ENCODE data around the gene POGZ. TPM values are rescaled to one million over a fixed set of nuclear protein-coding genes. Genes with fewer than 3 reads are reported as not detected.
"Not testable (repeated sequence)": the region's sequence is repeated elsewhere in the genome, so short reads cannot be mapped to it uniquely, and the experiment has no call there.

POGZ gene
- total RNA-seq, 1 donor from 2014 or later = 37.3 TPM

DNA sequence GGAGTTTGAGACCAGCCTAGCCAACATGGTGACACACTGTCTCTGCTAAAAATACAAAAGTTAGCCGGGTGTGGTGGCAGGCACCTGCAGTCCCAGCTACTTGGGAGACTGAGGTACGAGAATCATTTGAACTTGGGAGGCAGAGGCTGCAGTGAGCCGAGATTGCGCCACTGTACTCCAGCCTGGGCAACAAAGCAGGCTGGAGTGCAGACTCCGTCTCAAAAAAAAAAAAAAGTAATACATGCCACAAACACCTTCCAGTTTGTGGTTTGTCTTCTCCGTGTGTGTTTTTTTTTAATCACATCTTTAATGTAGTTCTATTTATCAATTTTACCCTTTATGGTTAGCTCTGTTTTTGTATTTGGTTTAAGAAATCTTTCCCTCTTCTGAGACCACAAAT, 22.3 kb downstream of the POGZ start:
- H3K27ac ChIP-seq (replicated peaks) = no peak overlapping the region
- H3K4me1 ChIP-seq = peaks cover 65% of the 10 kb centered on the region
- H3K9me3 ChIP-seq (replicated peaks) = no peaks in the 10 kb centered on the region
- no peaks in the 10 kb centered on the region for H3K27me3 ChIP-seq (ENCODE audit: low read depth)
- H3K36me3 ChIP-seq = peaks cover 10% of the 10 kb centered on the region
- no peak for TF ChIP-seq CTCF (IDR thresholded peaks at IDR 0.05; ENCODE audit: borderline replicate concordance)
- no peak for DNase-seq
- no peak overlapping the region for H3K4me3 ChIP-seq
- intact Hi-C loops (cut with micrococcal nuclease) = no loop called here

GRCh38 chr1:151435174-151435573, 24.1 kb downstream of the POGZ start:
- TF ChIP-seq CTCF (IDR thresholded peaks at IDR 0.05; ENCODE audit: borderline replicate concordance) = no peak
- no peaks in the 10 kb centered on the region for H3K27me3 ChIP-seq (ENCODE audit: low read depth)
- H3K36me3 ChIP-seq = peaks cover 5% of the 10 kb centered on the region
- no peak overlapping the region for H3K4me3 ChIP-seq
- H3K4me1 ChIP-seq = peaks cover 49% of the 10 kb centered on the region
- intact Hi-C loops (cut with micrococcal nuclease) = no loop called here
- no peaks in the 10 kb centered on the region for H3K9me3 ChIP-seq (replicated peaks)
- no peak overlapping the region for H3K27ac ChIP-seq (replicated peaks)
- no peak for DNase-seq

- Histone ChIP-seq H3K36me3 (peaks cover 19% of the 10 kb centered on the region), H3K4me1 (peaks cover 37% of the 10 kb centered on the region)
- DNase-seq; H3K4me3 ChIP-seq; intact Hi-C loops (cut with micrococcal nuclease); H3K27me3 ChIP-seq (ENCODE audit: low read depth); H3K27ac ChIP-seq (replicated peaks); H3K9me3 ChIP-seq (replicated peaks): not testable (repeated sequence)
These were observed 25.5 kb downstream of the POGZ start for GRCh38 chr1:151433827-151434226.

DNA sequence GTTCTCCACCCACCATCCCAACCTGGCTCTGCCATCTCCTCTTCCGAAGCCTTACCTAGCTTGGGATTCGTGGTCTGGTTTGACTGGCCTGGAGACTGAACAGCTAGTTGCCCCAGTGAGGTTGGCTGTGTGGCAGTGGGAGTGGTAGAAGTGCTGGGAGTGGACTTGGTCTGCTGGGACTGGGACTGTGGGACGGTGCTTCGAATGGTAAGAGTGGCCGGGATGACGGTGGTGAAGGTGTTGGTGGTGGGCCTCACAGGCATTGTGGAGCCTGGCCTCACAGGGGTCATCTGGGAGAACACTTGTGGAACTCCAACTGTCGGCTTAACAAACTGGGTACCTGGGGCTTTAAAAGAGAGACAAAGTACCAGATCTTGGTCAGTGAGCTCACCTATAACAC, 31.2 kb downstream of the POGZ start:
- intact Hi-C loops (cut with micrococcal nuclease) = no loop called here
- no peak overlapping the region for H3K4me3 ChIP-seq
- no peaks in the 10 kb centered on the region for H3K27me3 ChIP-seq (ENCODE audit: low read depth)
- no peak for TF ChIP-seq CTCF (IDR thresholded peaks at IDR 0.05; ENCODE audit: borderline replicate concordance)
- H3K4me1 ChIP-seq = peaks cover 16% of the 10 kb centered on the region
- no peak overlapping the region for H3K27ac ChIP-seq (replicated peaks)
- no peaks in the 10 kb centered on the region for H3K9me3 ChIP-seq (replicated peaks)
- DNase-seq = no peak
- peaks cover 76% of the 10 kb centered on the region for H3K36me3 ChIP-seq

DNA sequence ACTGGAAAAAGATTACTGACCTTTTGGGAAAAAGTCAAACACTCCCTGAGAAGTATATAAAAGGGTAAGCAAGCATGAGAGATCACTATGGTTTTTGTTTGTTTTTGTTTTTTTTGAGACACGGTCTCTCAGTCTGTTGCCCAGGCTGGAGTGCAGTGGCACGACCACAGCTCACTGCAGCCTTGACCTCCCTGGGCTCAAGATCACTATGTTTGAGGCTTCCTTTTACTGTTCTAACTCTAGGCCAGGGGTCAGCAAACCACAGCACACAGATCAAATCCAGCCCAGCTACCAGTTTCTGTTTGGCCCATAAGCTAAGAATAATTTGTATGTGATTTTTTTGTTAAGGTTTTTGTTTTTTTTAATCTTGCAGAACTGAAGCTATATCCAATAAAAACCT, 34.2 kb downstream of the POGZ start:
- Histone ChIP-seq H3K4me1 (peaks cover 12% of the 10 kb centered on the region), H3K4me3 (no peak overlapping the region), H3K9me3 (replicated peaks) (no peaks in the 10 kb centered on the region), H3K36me3 (peaks cover 99% of the 10 kb centered on the region), H3K27me3 (ENCODE audit: low read depth) (no peaks in the 10 kb centered on the region), H3K27ac (replicated peaks) (peak overlapping the region; percentile 9)
- TF ChIP-seq CTCF (IDR thresholded peaks at IDR 0.05; ENCODE audit: borderline replicate concordance) = no peak
- intact Hi-C loops (cut with micrococcal nuclease) = no loop called here
- no peak for DNase-seq

GRCh38 chr1:151419819-151420218, 39.5 kb downstream of the POGZ start:
- no peaks in the 10 kb centered on the region for H3K27me3 ChIP-seq (ENCODE audit: low read depth)
- intact Hi-C loops (cut with micrococcal nuclease) = no loop called here
- DNase-seq = no peak
- no peak overlapping the region for H3K4me3 ChIP-seq
- H3K4me1 ChIP-seq = peaks cover 3% of the 10 kb centered on the region
- no peak overlapping the region for H3K27ac ChIP-seq (replicated peaks)
- H3K9me3 ChIP-seq (replicated peaks) = no peaks in the 10 kb centered on the region
- no peak for TF ChIP-seq CTCF (IDR thresholded peaks at IDR 0.05; ENCODE audit: borderline replicate concordance)
- peaks cover 95% of the 10 kb centered on the region for H3K36me3 ChIP-seq

Measured in left ventricle myocardium inferior (tissue), 1 donor.